Suprapubic skin (tissue), 4 donors: ENCODE results near the gene MFSD2A. TPM values are rescaled to one million over a fixed set of nuclear protein-coding genes. Genes with fewer than 3 reads are reported as not detected.

Experiments
- DNase-seq, 2 donors: peaks; one replicate each; pipeline ENCODE4 v3.0.0-alpha.2; 2019; ENCODE audit warnings: low spot score in 2 of 2
- H3K27ac ChIP-seq: fragments of 200-600 bp; sonication (generic); one replicate; pipeline ENCODE4 v1.5.1; 2019
- H3K27me3 ChIP-seq: fragments of 200-600 bp; sonication (generic); one replicate; pipeline ENCODE4 v1.5.1; 2019
- H3K36me3 ChIP-seq: fragments of 200-600 bp; sonication (generic); one replicate; pipeline ENCODE4 v1.5.1; 2019
- H3K4me1 ChIP-seq: fragments of 200-600 bp; sonication (generic); one replicate; pipeline ENCODE4 v1.5.1; 2019
- H3K4me3 ChIP-seq: fragments of 200-600 bp; sonication (generic); one replicate; pipeline ENCODE4 v1.5.1; 2019; ENCODE audit warnings: mild to moderate bottlenecking
- H3K9me3 ChIP-seq: fragments of 200-600 bp; sonication (generic); one replicate; pipeline ENCODE4 v1.5.1; 2019
- CTCF ChIP-seq, 2 donors: fragments of 200-600 bp in 1 of 2; fragments of 450-650 bp in 1 of 2; sonication (generic) in 1 of 2; IDR thresholded peaks; one replicate each; pipeline ENCODE4 v1.5.1; 2016 to 2019; ENCODE audit warnings: antibody characterized with exemption in 2 of 2, mild to moderate bottlenecking in 1 of 2, moderate library complexity in 1 of 2
- EP300 ChIP-seq: sonication (generic); formaldehyde crosslinking; IDR thresholded peaks from one replicate; pipeline ENCODE4 v1.6.1; 2017; ENCODE audit warnings: antibody characterized with exemption
- POLR2A ChIP-seq, 2 donors: fragments of 450-650 bp; IDR thresholded peaks; one replicate each; pipeline ENCODE4 v1.6.1; 2017; ENCODE audit warnings: antibody characterized with exemption in 2 of 2, mild to moderate bottlenecking in 2 of 2, moderate library complexity in 2 of 2
- POLR2AphosphoS5 ChIP-seq, 3 donors: sonication (generic); formaldehyde crosslinking; IDR thresholded peaks; one replicate each; pipeline ENCODE4 v1.6.1; 2017; ENCODE audit warnings: antibody characterized with exemption in 3 of 3
- WGBS: methylation state at CpG from one replicate; pipeline ENCODE4 v1.1.5; 2018; 5-methylcytosine and 5-hydroxymethylcytosine counted together
- total RNA-seq, 4 donors: library from RNA; depleted of rRNA; stranded (reverse); fragments of >200 nt; gene quantifications; one replicate each; pipeline ENCODE4 v1.1.0, GENCODE V29; 2016

MFSD2A gene
- total RNA-seq, 4 donors from 2014 or later, result 169 to 416 (median 303) TPM

- H3K4me1 ChIP-seq, result peaks cover 9% of the 10 kb centered on the region
- no peaks in the 10 kb centered on the region for H3K36me3 ChIP-seq
- H3K27ac ChIP-seq, result no peak overlapping the region
- H3K9me3 ChIP-seq, result no peaks in the 10 kb centered on the region
- TF ChIP-seq POLR2AphosphoS5 (IDR thresholded peaks at IDR 0.05) (no peak), EP300 (no peak), POLR2A (IDR thresholded peaks at IDR 0.05) (no peak), CTCF (IDR thresholded peaks at IDR 0.05) (no peak)
- WGBS, result 61% methylated on average over 4 of the region's 4 CpGs
- H3K27me3 ChIP-seq, result no peaks in the 10 kb centered on the region
- DNase-seq, result no peak
- no peak overlapping the region for H3K4me3 ChIP-seq
Observed at GRCh38 chr1:39990428-39990827, 35.5 kb downstream of the MFSD2A start.

- Histone ChIP-seq H3K36me3 (no peaks in the 10 kb centered on the region), H3K9me3 (no peaks in the 10 kb centered on the region), H3K27ac (no peak overlapping the region), H3K27me3 (no peaks in the 10 kb centered on the region), H3K4me1 (peaks cover 9% of the 10 kb centered on the region), H3K4me3 (no peak overlapping the region)
- 72% methylated on average over 2 of the region's 2 CpGs for WGBS
- DNase-seq, result no peak
- TF ChIP-seq POLR2A (IDR thresholded peaks at IDR 0.05), result no peak
- no peak for TF ChIP-seq POLR2AphosphoS5 (IDR thresholded peaks at IDR 0.05)
- no peak for TF ChIP-seq EP300
- TF ChIP-seq CTCF (IDR thresholded peaks at IDR 0.05), result no peak
Observed at GRCh38 chr1:39992234-39992633, 37.3 kb downstream of the MFSD2A start.

DNA sequence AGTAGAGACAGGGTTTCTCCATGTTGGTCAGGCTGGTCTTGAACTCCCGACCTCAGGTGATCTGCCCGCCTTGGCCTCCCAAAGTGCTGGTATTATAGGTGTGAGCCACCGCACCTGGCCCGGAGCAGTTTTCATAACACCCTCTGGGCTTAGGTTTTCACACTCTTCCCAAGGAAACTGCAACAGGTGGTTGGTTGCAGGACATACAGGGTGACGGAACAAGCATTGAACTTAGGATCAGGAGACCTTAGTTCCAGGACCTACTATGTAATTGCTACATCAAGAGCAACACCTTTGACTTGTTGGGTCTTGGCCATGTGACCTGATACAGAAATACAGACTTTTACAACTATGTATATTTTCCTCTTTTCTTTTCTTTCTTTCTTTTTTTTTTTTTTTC is 37.9 kb downstream of the MFSD2A start:
- H3K27me3 ChIP-seq, result no peaks in the 10 kb centered on the region
- DNase-seq, result no peak
- peaks cover 9% of the 10 kb centered on the region for H3K4me1 ChIP-seq
- no peaks in the 10 kb centered on the region for H3K36me3 ChIP-seq
- no peaks in the 10 kb centered on the region for H3K9me3 ChIP-seq
- 93% methylated on average over 5 of the region's 5 CpGs for WGBS
- H3K4me3 ChIP-seq, result no peak overlapping the region
- TF ChIP-seq POLR2A (IDR thresholded peaks at IDR 0.05) (no peak), POLR2AphosphoS5 (IDR thresholded peaks at IDR 0.05) (no peak), CTCF (IDR thresholded peaks at IDR 0.05) (no peak), EP300 (no peak)
- H3K27ac ChIP-seq, result no peak overlapping the region

- TF ChIP-seq POLR2AphosphoS5 (IDR thresholded peaks at IDR 0.05) (no peak), CTCF (IDR thresholded peaks at IDR 0.05) (no peak), EP300 (no peak)
- Histone ChIP-seq H3K4me1 (no peaks in the 10 kb centered on the region), H3K4me3 (no peak overlapping the region), H3K27me3 (no peaks in the 10 kb centered on the region), H3K27ac (no peak overlapping the region), H3K9me3 (no peaks in the 10 kb centered on the region), H3K36me3 (no peaks in the 10 kb centered on the region)
- DNase-seq, result no peak
- 86% methylated on average over 1 of the region's 1 CpG for WGBS
Observed at GRCh38 chr1:39995973-39996393, 41.0 kb downstream of the MFSD2A start.

GRCh38 chr1:39996396-39997004 is 41.6 kb downstream of the MFSD2A start:
- Histone ChIP-seq H3K4me3 (no peak overlapping the region), H3K27me3 (no peaks in the 10 kb centered on the region), H3K36me3 (no peaks in the 10 kb centered on the region), H3K27ac (no peak overlapping the region), H3K4me1 (no peaks in the 10 kb centered on the region), H3K9me3 (no peaks in the 10 kb centered on the region)
- DNase-seq, result no peak
- TF ChIP-seq EP300 (no peak), CTCF (IDR thresholded peaks at IDR 0.05) (no peak), POLR2A (IDR thresholded peaks at IDR 0.05) (no peak), POLR2AphosphoS5 (IDR thresholded peaks at IDR 0.05) (no peak)
